Measurements from ENCODE around the gene ABCG1.

DNA sequence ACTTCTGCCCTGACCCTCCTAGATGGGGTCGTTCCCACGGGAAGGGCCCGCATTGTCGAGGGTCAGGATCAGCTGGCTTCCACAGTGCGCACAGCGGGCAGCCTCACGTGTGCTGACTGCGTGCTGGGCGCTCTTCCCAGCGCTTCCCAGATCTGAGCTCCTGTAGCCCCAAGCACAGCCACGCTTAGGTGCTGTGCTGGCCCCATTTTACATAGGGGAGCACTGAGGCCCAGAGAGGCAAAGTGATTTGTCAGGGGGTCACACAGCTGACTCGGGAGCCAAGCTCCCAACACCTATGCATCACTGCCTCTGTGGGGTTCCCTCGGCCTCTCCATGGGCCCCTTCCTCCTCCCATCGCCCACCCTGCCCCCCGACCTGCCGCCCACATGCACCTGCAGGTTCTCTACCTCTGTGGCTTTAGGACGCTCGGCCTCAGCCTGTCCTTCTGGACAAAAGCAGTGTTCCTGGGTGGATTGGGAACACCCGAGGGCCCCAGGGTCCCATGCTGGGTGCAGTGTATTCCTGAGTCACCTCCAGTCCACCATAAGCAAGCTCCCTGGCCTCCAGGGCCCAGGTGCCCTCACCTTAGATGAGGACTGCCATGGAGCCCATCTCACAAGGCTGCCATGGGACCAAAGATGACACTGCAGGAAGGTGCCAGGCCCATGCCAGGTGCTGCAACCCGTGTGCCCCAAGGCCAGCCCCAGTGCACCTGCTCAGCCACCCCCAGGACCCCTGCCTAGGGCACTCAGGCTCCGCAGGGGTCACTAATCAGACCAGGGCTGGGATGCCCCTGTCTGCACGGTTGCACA is 73.0 kb downstream of the ABCG1 start:
- TF ChIP-seq, protein P1, sequence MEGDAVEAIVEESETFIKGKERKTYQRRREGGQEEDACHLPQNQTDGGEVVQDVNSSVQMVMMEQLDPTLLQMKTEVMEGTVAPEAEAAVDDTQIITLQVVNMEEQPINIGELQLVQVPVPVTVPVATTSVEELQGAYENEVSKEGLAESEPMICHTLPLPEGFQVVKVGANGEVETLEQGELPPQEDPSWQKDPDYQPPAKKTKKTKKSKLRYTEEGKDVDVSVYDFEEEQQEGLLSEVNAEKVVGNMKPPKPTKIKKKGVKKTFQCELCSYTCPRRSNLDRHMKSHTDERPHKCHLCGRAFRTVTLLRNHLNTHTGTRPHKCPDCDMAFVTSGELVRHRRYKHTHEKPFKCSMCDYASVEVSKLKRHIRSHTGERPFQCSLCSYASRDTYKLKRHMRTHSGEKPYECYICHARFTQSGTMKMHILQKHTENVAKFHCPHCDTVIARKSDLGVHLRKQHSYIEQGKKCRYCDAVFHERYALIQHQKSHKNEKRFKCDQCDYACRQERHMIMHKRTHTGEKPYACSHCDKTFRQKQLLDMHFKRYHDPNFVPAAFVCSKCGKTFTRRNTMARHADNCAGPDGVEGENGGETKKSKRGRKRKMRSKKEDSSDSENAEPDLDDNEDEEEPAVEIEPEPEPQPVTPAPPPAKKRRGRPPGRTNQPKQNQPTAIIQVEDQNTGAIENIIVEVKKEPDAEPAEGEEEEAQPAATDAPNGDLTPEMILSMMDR (IDR thresholded peaks at IDR 0.05) = no peak
- no peak for TF ChIP-seq POLR2A (IDR thresholded peaks at IDR 0.05)

All from Peyer's patch (tissue), 4 donors.